Calu3 (cell line): ENCODE measurements around the gene PER2. TPM values are rescaled to one million over a fixed set of nuclear protein-coding genes. Genes with fewer than 3 reads are reported as not detected.

ENCODE experiments used
- BruUV-seq: library from RNA; stranded (reverse); fragments of 400-500 nt; replicated peaks from 2 replicates; lab custom pipeline; 2021; lab: Mats Ljungman, UMichigan
- CTCF ChIA-PET: fragments of 300-600 bp; sonication (Branson Sonifier 250); formaldehyde crosslinking; loops from one replicate; lab custom pipeline; 2022; ENCODE audit warnings: antibody characterized with exemption; lab: Charles Lee
- DNase-seq: peaks from one replicate; pipeline ENCODE4 v3.0.0; 2022
- H3K27ac Mint-ChIP-seq: one replicate; pipeline ENCODE4 v1.8.0; 2022; ENCODE audit warnings: mixed read lengths; ENCODE audit not compliant: unreplicated experiment
- H3K27me3 Mint-ChIP-seq: one replicate; pipeline ENCODE4 v1.8.0; 2022; ENCODE audit warnings: mixed read lengths; ENCODE audit not compliant: unreplicated experiment
- H3K36me3 Mint-ChIP-seq: one replicate; pipeline ENCODE4 v1.8.0; 2022; ENCODE audit warnings: mild to moderate bottlenecking, moderate library complexity, mixed read lengths; ENCODE audit not compliant: insufficient read depth, unreplicated experiment
- H3K4me1 Mint-ChIP-seq: one replicate; pipeline ENCODE4 v1.8.0; 2022; ENCODE audit warnings: mild to moderate bottlenecking, low read depth, mixed read lengths; ENCODE audit not compliant: unreplicated experiment
- H3K4me3 Mint-ChIP-seq: one replicate; pipeline ENCODE4 v1.8.0; 2022; ENCODE audit warnings: mild to moderate bottlenecking, low read depth, moderate library complexity, mixed read lengths; ENCODE audit not compliant: unreplicated experiment
- H3K9me3 Mint-ChIP-seq: one replicate; pipeline ENCODE4 v1.8.0; 2022; ENCODE audit warnings: low read depth, mixed read lengths; ENCODE audit not compliant: unreplicated experiment
- CTCF ChIP-seq: fragments of 200-600 bp; IDR thresholded peaks from one replicate; pipeline ENCODE4 v1.8.0; 2022; ENCODE audit warnings: antibody characterized with exemption; ENCODE audit not compliant: unreplicated experiment
- intact Hi-C: fragments of 100-400 bp; cut with micrococcal nuclease; formaldehyde crosslinking; loops from one replicate; pipeline ENCODE4 v1.10.0; 2022; ENCODE audit not compliant: unreplicated experiment
- total RNA-seq: library from RNA; stranded (reverse); gene quantifications from 2 replicates; pipeline ENCODE4 v1.2.3, GENCODE V29; 2022

Gene PER2
- total RNA-seq, 1 experiment from 2014 or later, result 14.0 TPM

DNA sequence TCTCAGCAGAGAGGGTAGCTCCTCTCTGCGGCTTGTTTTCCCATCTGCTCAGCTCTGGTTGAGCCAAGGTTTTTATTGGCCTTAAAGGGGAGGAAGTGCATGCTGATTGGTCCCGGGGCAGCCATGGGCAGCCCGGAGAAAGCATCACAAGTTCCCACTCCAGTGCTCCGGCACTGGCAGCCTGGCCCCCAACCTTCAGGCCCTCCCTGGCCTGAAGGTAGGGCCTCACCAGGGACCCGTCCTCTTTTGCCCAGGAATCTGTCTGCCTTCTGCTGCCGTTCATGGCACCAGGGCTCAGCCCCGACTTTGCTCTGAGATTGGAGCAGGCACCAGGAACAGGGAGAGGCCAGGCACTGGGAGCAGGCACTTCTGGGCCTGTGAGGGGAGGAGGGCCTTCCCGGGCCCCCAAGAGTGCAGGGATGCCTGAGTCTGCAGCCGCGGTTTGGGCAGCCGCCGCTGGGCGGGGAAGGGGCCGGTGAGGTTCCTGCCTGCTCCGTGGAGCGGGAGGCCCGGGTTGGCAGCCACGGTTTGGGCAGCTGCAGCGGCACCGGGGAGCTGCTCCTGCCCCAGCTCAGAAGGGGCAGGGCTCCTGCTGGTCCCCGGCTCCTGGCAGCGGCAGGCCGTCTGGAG lies 67.4 kb downstream of the PER2 start:
- no TSS peak for BruUV-seq
- H3K36me3 Mint-ChIP-seq, result no peaks in the 10 kb centered on the region
- intact Hi-C loops, result no loop called here
- H3K27me3 Mint-ChIP-seq, result peaks cover under 1% of the 10 kb centered on the region
- CTCF ChIA-PET, result interaction anchor here (0.7 kb wide), 1 partner anchor 9 kb away, joined by 4 read pairs; no protein-coding TSS in a partner anchor
- H3K9me3 Mint-ChIP-seq, result peaks cover 3% of the 10 kb centered on the region
- H3K4me1 Mint-ChIP-seq, result no peaks in the 10 kb centered on the region
- no peak for TF ChIP-seq CTCF
- no peak for DNase-seq
- no peak overlapping the region for H3K4me3 Mint-ChIP-seq
- no peak overlapping the region for H3K27ac Mint-ChIP-seq

DNA sequence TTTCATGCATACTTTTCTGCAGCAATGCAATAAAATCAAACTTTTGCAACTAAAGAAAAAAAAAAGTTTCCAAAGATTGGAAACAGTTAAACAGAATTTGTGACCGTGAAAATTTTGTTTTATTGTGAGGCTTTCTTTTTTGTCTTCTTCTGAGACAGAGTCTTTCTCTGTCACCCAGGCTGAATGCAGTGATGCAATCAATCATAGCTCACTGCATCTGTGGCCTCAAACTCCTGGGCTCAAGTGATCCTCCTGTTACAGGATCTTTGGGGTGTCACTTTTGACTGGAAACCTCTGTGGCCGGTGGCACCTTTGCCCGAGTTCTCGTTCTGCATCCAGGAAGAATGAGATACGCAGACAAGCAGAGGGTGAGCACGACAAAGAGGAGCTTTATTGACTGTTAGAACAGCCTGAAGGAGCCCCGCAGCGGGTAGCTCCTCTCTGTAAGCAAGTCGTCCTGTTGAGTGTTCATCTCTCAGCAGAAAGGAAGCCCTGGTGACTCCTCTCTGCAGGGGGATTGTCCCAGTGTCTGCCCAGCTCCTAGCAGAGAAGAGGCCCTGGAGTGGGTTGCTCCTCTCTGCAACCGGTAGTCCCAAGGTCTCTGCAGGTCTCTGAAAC lies 68.0 kb downstream of the PER2 start:
- TF ChIP-seq CTCF, result no peak
- Mint-ChIP-seq H3K36me3 (no peaks in the 10 kb centered on the region), H3K4me3 (no peak overlapping the region), H3K9me3 (peaks cover 3% of the 10 kb centered on the region), H3K27me3 (peaks cover 6% of the 10 kb centered on the region), H3K27ac (no peak overlapping the region), H3K4me1 (no peaks in the 10 kb centered on the region)
- intact Hi-C loops, result no loop called here
- BruUV-seq, result no TSS peak
- no peak for DNase-seq
- CTCF ChIA-PET, result no interaction called here

DNA sequence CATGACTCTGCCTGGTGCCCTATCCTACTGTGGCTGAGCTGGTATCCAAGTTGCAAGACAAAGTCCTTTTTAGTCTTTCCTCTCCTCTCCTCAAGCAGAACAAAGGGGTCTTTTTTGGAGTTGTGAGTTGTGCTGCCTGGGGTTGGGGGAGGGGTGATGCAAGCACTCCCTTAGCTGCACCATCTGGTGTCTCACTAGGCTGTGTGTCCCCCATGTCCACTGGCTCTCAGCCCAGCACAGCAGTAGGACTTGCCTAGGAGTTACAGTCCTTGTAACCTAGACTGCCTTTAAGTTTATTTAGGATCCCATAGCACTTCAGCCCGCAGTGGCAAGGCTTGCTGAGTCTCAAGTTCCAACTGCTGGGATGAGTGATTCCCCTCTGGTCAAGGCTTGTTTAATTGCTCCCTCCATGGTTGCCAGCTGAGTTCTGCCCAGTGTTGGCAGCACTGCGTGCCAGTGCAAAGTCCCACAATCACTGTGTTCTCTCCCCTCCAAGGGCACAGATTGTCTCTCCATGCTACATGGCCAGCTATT lies 71.7 kb downstream of the PER2 start:
- TF ChIP-seq CTCF, result no peak
- Mint-ChIP-seq H3K27ac (no peak overlapping the region), H3K9me3 (peaks cover 3% of the 10 kb centered on the region), H3K4me1 (no peaks in the 10 kb centered on the region), H3K36me3 (no peaks in the 10 kb centered on the region), H3K4me3 (no peak overlapping the region), H3K27me3 (peaks cover 29% of the 10 kb centered on the region)
- CTCF ChIA-PET, result no interaction called here
- DNase-seq, result no peak
- BruUV-seq, result no TSS peak
- intact Hi-C loops, result no loop called here

DNA sequence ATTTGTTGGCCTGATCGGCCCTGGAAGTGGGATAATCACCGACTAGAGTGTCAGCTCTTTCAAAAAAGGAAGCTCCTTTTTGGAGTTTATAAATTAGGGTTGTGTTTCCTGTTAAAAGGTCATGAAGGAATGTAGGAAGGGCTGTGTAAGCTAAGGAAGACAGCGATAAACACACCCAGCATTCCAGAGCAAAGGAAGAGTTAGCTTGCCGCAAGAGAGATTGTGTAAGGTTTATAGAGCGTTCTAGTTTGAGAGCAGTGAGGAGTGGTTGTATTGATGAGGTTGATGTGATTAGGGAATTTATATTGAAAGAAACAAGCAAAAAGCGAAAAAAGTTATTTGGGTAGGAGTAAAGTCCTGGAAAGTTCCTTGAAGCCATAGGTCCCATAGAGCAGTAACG lies 81.4 kb downstream of the PER2 start:
- peaks cover 18% of the 10 kb centered on the region for H3K36me3 Mint-ChIP-seq
- no TSS peak for BruUV-seq
- no peaks in the 10 kb centered on the region for H3K9me3 Mint-ChIP-seq
- CTCF ChIA-PET, result no interaction called here
- no peak overlapping the region for H3K27ac Mint-ChIP-seq
- TF ChIP-seq CTCF, result no peak
- no peaks in the 10 kb centered on the region for H3K27me3 Mint-ChIP-seq
- H3K4me1 Mint-ChIP-seq, result peaks cover 6% of the 10 kb centered on the region
- intact Hi-C loops, result no loop called here
- H3K4me3 Mint-ChIP-seq, result no peak overlapping the region
- DNase-seq, result no peak
